Keratinocyte (primary cell): ENCODE results near the gene MAPT. TPM values are rescaled to one million over a fixed set of nuclear protein-coding genes. Genes with fewer than 3 reads are reported as not detected.

Source experiments
- DNase-seq: peaks from one replicate; pipeline ENCODE4 v3.0.0-alpha.2; 2011; ENCODE audit warnings: low read depth, missing footprints, low spot score
- FAIRE-seq: peaks from 2 replicates; lab custom pipeline; 2011; peaks lifted over from hg19 to GRCh38; lab: Jason Lieb, UNC
- H2AFZ ChIP-seq: 2 replicates; pipeline ENCODE4 v1.6.0; 2012; ENCODE audit warnings: low read length, control low read depth, inconsistent platforms; ENCODE audit not compliant: control insufficient read depth
- H3K27ac ChIP-seq: 2 replicates; pipeline ENCODE4 v1.5.1; 2011; ENCODE audit warnings: low read length; ENCODE audit not compliant: control insufficient read depth, insufficient read depth
- H3K27me3 ChIP-seq: 3 replicates; pipeline ENCODE4 v1.6.0; 2011; ENCODE audit warnings: low read length; ENCODE audit not compliant: control insufficient read depth, insufficient read depth; ENCODE audit errors: extremely low read depth
- H3K36me3 ChIP-seq, 2 experiments: 2 replicates in 1 of 2; 3 replicates in 1 of 2; pipeline ENCODE4 v1.5.1; 2011; ENCODE audit warnings: low read length in 2 of 2, mild to moderate bottlenecking in 1 of 2; ENCODE audit not compliant: control insufficient read depth in 2 of 2, insufficient read depth in 2 of 2; ENCODE audit errors: extremely low read depth in 1 of 2
- H3K4me1 ChIP-seq: 3 replicates; pipeline ENCODE4 v1.5.1; 2011; ENCODE audit warnings: low read length; ENCODE audit not compliant: control insufficient read depth, insufficient read depth; ENCODE audit errors: extremely low read depth
- H3K4me2 ChIP-seq: 3 replicates; pipeline ENCODE4 v1.6.0; 2011; ENCODE audit warnings: low read depth, low read length; ENCODE audit not compliant: control insufficient read depth, insufficient read depth; ENCODE audit errors: extremely low read depth
- H3K4me3 ChIP-seq, 3 experiments: fragments of 200-600 bp in 1 of 3; sonication (generic) in 1 of 3; 2 replicates in 2 of 3; 3 replicates in 1 of 3; pipeline ENCODE4 v1.5.1; 2011 to 2016; ENCODE audit warnings: low read length in 3 of 3, mild to moderate bottlenecking in 3 of 3, control low read depth in 2 of 3, inconsistent platforms in 1 of 3, low read depth in 1 of 3, mixed read lengths in 1 of 3, mixed run types in 1 of 3, moderate library complexity in 1 of 3; ENCODE audit not compliant: control insufficient read depth in 2 of 3, insufficient read depth in 2 of 3; ENCODE audit errors: extremely low read depth in 1 of 3
- H3K79me2 ChIP-seq: 2 replicates; pipeline ENCODE4 v1.6.0; 2012; ENCODE audit warnings: low read length; ENCODE audit not compliant: control insufficient read depth, insufficient read depth
- H3K9ac ChIP-seq: 3 replicates; pipeline ENCODE4 v1.6.0; 2011; ENCODE audit warnings: low read length; ENCODE audit not compliant: control insufficient read depth, insufficient read depth; ENCODE audit errors: extremely low read depth
- H3K9me1 ChIP-seq: 3 replicates; pipeline ENCODE4 v1.6.0; 2011; ENCODE audit warnings: low read length; ENCODE audit not compliant: control insufficient read depth, insufficient read depth; ENCODE audit errors: extremely low read depth
- H3K9me3 ChIP-seq: 2 replicates; pipeline ENCODE4 v1.5.1; 2012; ENCODE audit warnings: low read depth, low read length; ENCODE audit not compliant: control insufficient read depth
- H4K20me1 ChIP-seq: 3 replicates; pipeline ENCODE4 v1.6.0; 2011; ENCODE audit warnings: low read length; ENCODE audit not compliant: control insufficient read depth, insufficient read depth; ENCODE audit errors: extremely low read depth
- EZH2 ChIP-seq: IDR thresholded peaks from one replicate; pipeline ENCODE4 v1.6.1; 2012; ENCODE audit warnings: inconsistent platforms, mild to moderate bottlenecking, low read length, moderate library complexity
- dilution Hi-C: fragments of 300-500 bp; cut with MboI; formaldehyde crosslinking; loops from one replicate; pipeline ENCODE4 v1.7.0; 2020; ENCODE audit warnings: low sequenced_read_pairs; ENCODE audit not compliant: extremely low pct_ligation_motif_present
- polyA plus RNA-seq, 5 experiments: library from polyadenylated mRNA; depleted of rRNA in 3 of 5; stranded (reverse) in 3 of 5; stranded (forward) in 1 of 5; unstranded in 1 of 5; fragments of >200 nt; gene quantifications; 1 replicate in 1 of 5; 2 replicates in 3 of 5; 3 replicates in 1 of 5; pipeline versions ENCODE4 v1.2.1 to v1.2.3, GENCODE V29; 2011 to 2012; ENCODE audit warnings: missing spikeins in 2 of 5, low read depth in 1 of 5, low replicate concordance in 1 of 5
- TF ChIP-seq, protein P1 (sequence below), 3 experiments: IDR thresholded peaks in 1 of 3; conservative IDR thresholded peaks in 1 of 3; optimal IDR thresholded peaks in 1 of 3; 2 replicates in 2 of 3; 3 replicates in 1 of 3; pipeline versions ENCODE3 to v1.5.1; 2011; ENCODE audit warnings: low read length in 3 of 3, mild to moderate bottlenecking in 3 of 3, moderate library complexity in 2 of 3, control low read depth in 1 of 3, inconsistent platforms in 1 of 3; ENCODE audit not compliant: insufficient read depth in 2 of 3; ENCODE audit errors: extremely low read depth in 1 of 3

The MAPT gene
- polyA plus RNA-seq, 1 donor (not counting 4 experiments of a cell fraction or from before 2014, with no cell fraction given), result 0.08 TPM

DNA sequence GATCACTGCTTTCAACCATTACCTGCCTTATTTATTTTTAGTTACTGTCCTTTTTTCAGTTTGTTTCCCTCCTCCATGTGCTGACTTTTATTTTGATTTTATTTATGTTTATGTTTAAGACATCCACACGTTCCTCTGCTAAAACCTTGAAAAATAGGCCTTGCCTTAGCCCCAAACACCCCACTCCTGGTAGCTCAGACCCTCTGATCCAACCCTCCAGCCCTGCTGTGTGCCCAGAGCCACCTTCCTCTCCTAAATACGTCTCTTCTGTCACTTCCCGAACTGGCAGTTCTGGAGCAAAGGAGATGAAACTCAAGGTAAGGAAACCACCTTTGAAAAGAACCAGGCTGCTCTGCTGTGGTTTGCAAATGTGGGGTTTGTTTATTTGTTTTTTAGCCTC is 95.4 kb downstream of the MAPT start:
- no peak for FAIRE-seq

DNA sequence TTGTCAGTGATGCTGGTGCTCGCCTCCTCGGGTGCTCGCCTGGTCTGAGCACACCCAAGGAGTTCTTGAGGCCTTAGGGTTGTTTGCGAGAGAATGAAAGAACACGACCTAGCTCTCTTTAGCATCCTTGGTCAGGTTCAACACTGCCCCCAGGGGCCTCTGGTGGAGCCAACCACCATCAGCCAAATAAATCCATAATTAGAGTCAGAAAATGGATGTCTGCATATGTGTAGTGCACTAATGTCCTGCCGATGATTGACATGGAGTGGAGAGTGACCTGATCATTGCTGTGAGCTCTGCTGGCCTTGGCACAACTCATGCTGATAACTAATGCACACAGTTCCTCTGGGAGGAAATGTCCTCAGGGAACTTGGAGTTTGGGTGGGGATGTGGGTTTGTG is 96.5 kb downstream of the MAPT start:
- no peaks in the 10 kb centered on the region for H3K36me3 ChIP-seq
- H3K27ac ChIP-seq, result no peak overlapping the region
- no peaks in the 10 kb centered on the region for H4K20me1 ChIP-seq
- H2AFZ ChIP-seq, result no peak overlapping the region
- dilution Hi-C loops, result no loop called here
- no peaks in the 10 kb centered on the region for H3K4me1 ChIP-seq
- no peaks in the 10 kb centered on the region for H3K79me2 ChIP-seq
- FAIRE-seq (no peak), DNase-seq (no peak)
- H3K9me1 ChIP-seq, result no peaks in the 10 kb centered on the region
- H3K4me2 ChIP-seq, result no peak overlapping the region
- no peak overlapping the region for H3K9ac ChIP-seq
- H3K4me3 ChIP-seq, result no peak overlapping the region
- TF ChIP-seq, protein P1, sequence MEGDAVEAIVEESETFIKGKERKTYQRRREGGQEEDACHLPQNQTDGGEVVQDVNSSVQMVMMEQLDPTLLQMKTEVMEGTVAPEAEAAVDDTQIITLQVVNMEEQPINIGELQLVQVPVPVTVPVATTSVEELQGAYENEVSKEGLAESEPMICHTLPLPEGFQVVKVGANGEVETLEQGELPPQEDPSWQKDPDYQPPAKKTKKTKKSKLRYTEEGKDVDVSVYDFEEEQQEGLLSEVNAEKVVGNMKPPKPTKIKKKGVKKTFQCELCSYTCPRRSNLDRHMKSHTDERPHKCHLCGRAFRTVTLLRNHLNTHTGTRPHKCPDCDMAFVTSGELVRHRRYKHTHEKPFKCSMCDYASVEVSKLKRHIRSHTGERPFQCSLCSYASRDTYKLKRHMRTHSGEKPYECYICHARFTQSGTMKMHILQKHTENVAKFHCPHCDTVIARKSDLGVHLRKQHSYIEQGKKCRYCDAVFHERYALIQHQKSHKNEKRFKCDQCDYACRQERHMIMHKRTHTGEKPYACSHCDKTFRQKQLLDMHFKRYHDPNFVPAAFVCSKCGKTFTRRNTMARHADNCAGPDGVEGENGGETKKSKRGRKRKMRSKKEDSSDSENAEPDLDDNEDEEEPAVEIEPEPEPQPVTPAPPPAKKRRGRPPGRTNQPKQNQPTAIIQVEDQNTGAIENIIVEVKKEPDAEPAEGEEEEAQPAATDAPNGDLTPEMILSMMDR (optimal IDR thresholded peaks at IDR 0.05 in 1 of 3, IDR thresholded peaks at IDR 0.05 in 1 of 3, conservative IDR thresholded peaks at IDR 0.05 in 1 of 3; ENCODE audit: extremely low read depth in 1 of 3, insufficient read depth in 2 of 3, low read length in 3 of 3), result no peak
- no peak for TF ChIP-seq EZH2
- peaks cover 7% of the 10 kb centered on the region for H3K27me3 ChIP-seq
- H3K9me3 ChIP-seq, result no peaks in the 10 kb centered on the region

More for the DNA sequence above, 95.4 kb downstream of the MAPT start:
- Histone ChIP-seq H4K20me1 (no peaks in the 10 kb centered on the region), H3K27me3 (peaks cover 4% of the 10 kb centered on the region), H3K9me1 (no peaks in the 10 kb centered on the region), H3K4me1 (no peaks in the 10 kb centered on the region), H3K9ac (no peak overlapping the region), H3K36me3 (no peaks in the 10 kb centered on the region), H3K4me3 (no peak overlapping the region), H3K9me3 (no peaks in the 10 kb centered on the region), H3K79me2 (no peaks in the 10 kb centered on the region), H2AFZ (no peak overlapping the region), H3K4me2 (no peak overlapping the region), H3K27ac (no peak overlapping the region)
- TF ChIP-seq, protein P1 (optimal IDR thresholded peaks at IDR 0.05 in 1 of 3, IDR thresholded peaks at IDR 0.05 in 1 of 3, conservative IDR thresholded peaks at IDR 0.05 in 1 of 3; ENCODE audit: extremely low read depth in 1 of 3, insufficient read depth in 2 of 3, low read length in 3 of 3), result no peak
- no peak for TF ChIP-seq EZH2
- DNase-seq, result no peak
- dilution Hi-C loops, result no loop called here
